ENCODE measurements around the gene TEDC1. TPM values are rescaled to one million over a fixed set of nuclear protein-coding genes. Genes with fewer than 3 reads are reported as not detected.

The TEDC1 gene
- total and polyA plus RNA-seq, 2 experiments from 2014 or later, result 6.4 to 9.8 TPM

DNA sequence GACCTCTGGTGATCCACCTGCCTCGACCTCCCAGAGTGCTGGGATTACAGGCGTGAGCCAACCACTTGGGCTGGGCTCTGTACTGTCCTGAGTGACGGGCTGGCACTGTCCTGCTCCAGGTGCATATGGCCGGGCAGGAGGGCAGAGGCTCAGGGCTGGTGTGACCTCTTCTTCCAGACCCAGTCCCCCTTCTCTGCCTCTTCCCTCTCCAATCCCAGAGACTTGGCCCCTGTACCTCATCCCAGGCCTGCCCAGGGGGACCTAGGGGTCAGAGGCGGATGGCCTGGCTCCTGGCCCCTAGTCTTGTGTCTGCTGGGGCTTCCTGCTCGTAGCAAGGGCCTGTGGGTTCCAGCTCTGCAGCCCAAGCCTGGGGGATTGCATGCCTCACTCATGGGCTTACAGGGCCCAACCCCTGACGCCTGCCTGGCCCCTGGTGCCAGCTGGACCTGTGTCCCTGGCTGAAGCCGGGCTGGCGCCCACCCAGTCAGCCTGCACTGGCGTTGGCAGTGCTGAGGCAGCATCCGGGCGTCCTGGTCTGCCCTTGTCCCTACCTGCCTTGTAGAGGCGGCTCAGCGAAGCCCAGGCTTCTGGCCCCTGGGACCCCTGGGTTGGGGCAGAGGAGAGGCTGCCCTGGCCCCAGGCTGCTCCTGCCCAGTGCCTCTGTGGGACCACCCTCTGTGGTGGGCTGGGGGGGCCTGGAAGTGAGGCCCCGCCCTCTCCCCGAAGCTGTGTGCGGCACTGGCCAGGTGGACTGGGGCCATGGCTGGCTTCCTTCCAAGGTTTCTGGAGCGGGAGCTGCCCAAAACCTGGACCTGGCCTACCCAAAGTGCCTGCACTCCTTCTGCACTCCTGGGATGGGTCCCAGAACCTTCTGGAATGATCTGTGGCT is 4.3 kb downstream of the TEDC1 start:
- H3K27me3 ChIP-seq (replicated peaks; ENCODE audit: insufficient read depth), result no peaks in the 10 kb centered on the region
- H3K4me1 ChIP-seq (ENCODE audit: insufficient read depth), result no peaks in the 10 kb centered on the region
- H3K9ac ChIP-seq, result no peak overlapping the region
- H4K20me1 ChIP-seq (ENCODE audit: insufficient read depth), result no peaks in the 10 kb centered on the region
- no peak for DNase-seq
- no peaks in the 10 kb centered on the region for H3K9me3 ChIP-seq (ENCODE audit: low read depth)
- no peaks in the 10 kb centered on the region for H3K9me2 ChIP-seq (ENCODE audit: insufficient read depth)
- no peaks in the 10 kb centered on the region for H3K79me2 ChIP-seq (ENCODE audit: insufficient read depth)
- in situ Hi-C loops (cut with MboI), result no loop called here
- WGBS, 2 experiments (ENCODE audit: low coverage in 1 of 2, low lambda C conversion rate in 2 of 2, missing lambda C conversion rate in 2 of 2), result 67 to 72% methylated on average over 18 of the region's 18 CpGs
- no peak overlapping the region for H3K4me3 ChIP-seq
- no peak overlapping the region for H3K27ac ChIP-seq
- TF ChIP-seq EZH2 (IDR thresholded peaks at IDR 0.05; ENCODE audit: insufficient read depth, poor library complexity, severe bottlenecking) (no peak), EZH2phosphoT487 (IDR thresholded peaks at IDR 0.05; ENCODE audit: insufficient read depth, low read depth) (no peak)
- H3K36me3 ChIP-seq (ENCODE audit: low read depth), result no peaks in the 10 kb centered on the region
- H3K4me2 ChIP-seq (ENCODE audit: unreplicated experiment), result no peak overlapping the region
- no peak overlapping the region for H2AFZ ChIP-seq
- H3F3A ChIP-seq (ENCODE audit: insufficient read depth), result no peaks in the 10 kb centered on the region

- Histone ChIP-seq H3F3A (ENCODE audit: insufficient read depth) (no peaks in the 10 kb centered on the region), H2AFZ (no peak overlapping the region), H3K4me2 (ENCODE audit: unreplicated experiment) (no peak overlapping the region), H3K79me2 (ENCODE audit: insufficient read depth) (no peaks in the 10 kb centered on the region), H3K9me3 (ENCODE audit: low read depth) (no peaks in the 10 kb centered on the region), H3K9me2 (ENCODE audit: insufficient read depth) (no peaks in the 10 kb centered on the region), H3K4me1 (ENCODE audit: insufficient read depth) (no peaks in the 10 kb centered on the region), H3K9ac (no peak overlapping the region), H3K4me3 (no peak overlapping the region), H3K36me3 (ENCODE audit: low read depth) (no peaks in the 10 kb centered on the region), H3K27ac (no peak overlapping the region), H4K20me1 (ENCODE audit: insufficient read depth) (no peaks in the 10 kb centered on the region), H3K27me3 (replicated peaks; ENCODE audit: insufficient read depth) (no peaks in the 10 kb centered on the region)
- WGBS, 2 experiments (ENCODE audit: low coverage in 1 of 2, low lambda C conversion rate in 2 of 2, missing lambda C conversion rate in 2 of 2), result 91 to 92% methylated on average over 14 to 18 of the region's 18 CpGs
- no peak for DNase-seq
- in situ Hi-C loops (cut with MboI), result no loop called here
- TF ChIP-seq EZH2 (IDR thresholded peaks at IDR 0.05; ENCODE audit: insufficient read depth, poor library complexity, severe bottlenecking) (no peak), EZH2phosphoT487 (IDR thresholded peaks at IDR 0.05; ENCODE audit: insufficient read depth, low read depth) (no peak)
Measured at GRCh38 chr14:105495990-105496830, 5.2 kb downstream of the TEDC1 start.

- Histone ChIP-seq H3F3A (ENCODE audit: insufficient read depth) (no peaks in the 10 kb centered on the region), H3K4me2 (ENCODE audit: unreplicated experiment) (no peak overlapping the region), H4K20me1 (ENCODE audit: insufficient read depth) (no peaks in the 10 kb centered on the region), H3K27me3 (replicated peaks; ENCODE audit: insufficient read depth) (no peaks in the 10 kb centered on the region), H3K9me3 (ENCODE audit: low read depth) (no peaks in the 10 kb centered on the region), H3K9me2 (ENCODE audit: insufficient read depth) (no peaks in the 10 kb centered on the region), H2AFZ (no peak overlapping the region), H3K79me2 (ENCODE audit: insufficient read depth) (no peaks in the 10 kb centered on the region), H3K36me3 (ENCODE audit: low read depth) (no peaks in the 10 kb centered on the region), H3K4me1 (ENCODE audit: insufficient read depth) (no peaks in the 10 kb centered on the region), H3K27ac (no peak overlapping the region), H3K9ac (no peak overlapping the region), H3K4me3 (no peak overlapping the region)
- in situ Hi-C loops (cut with MboI), result no loop called here
- WGBS, 2 experiments (ENCODE audit: low coverage in 1 of 2, low lambda C conversion rate in 2 of 2, missing lambda C conversion rate in 2 of 2), result 91 to 92% methylated on average over 26 to 32 of the region's 32 CpGs
- TF ChIP-seq EZH2 (IDR thresholded peaks at IDR 0.05; ENCODE audit: insufficient read depth, poor library complexity, severe bottlenecking), result no peak
- no peak for TF ChIP-seq EZH2phosphoT487 (IDR thresholded peaks at IDR 0.05; ENCODE audit: insufficient read depth, low read depth)
- no peak for DNase-seq
Measured at GRCh38 chr14:105496831-105497591, 6.0 kb downstream of the TEDC1 start.
